DND-41 (cell line): Measurements from ENCODE around the gene SCD.

ENCODE experiments used
- ATAC-seq: fragments of 200-7000 bp; cut with Tn5 transposase; 3 replicates; pipeline ENCODE4 v1.9.1; 2021; ENCODE audit warnings: low read depth; ENCODE audit not compliant: insufficient read depth
- DNase-seq: peaks from one replicate; pipeline ENCODE4 v3.0.0-alpha.2; 2020
- H2AFZ ChIP-seq: 2 replicates; pipeline ENCODE4 v1.6.0; 2012; ENCODE audit warnings: low read depth, low read length
- H3K27ac ChIP-seq: 2 replicates; pipeline ENCODE4 v1.5.1; 2012; ENCODE audit warnings: low read length, inconsistent platforms
- H3K27me3 ChIP-seq: fragments of 200-600 bp; sonication (generic); 2 replicates; pipeline ENCODE4 v1.6.0; 2012; ENCODE audit warnings: low read length, mild to moderate bottlenecking, inconsistent platforms; ENCODE audit not compliant: insufficient read depth, poor library complexity
- H3K36me3 ChIP-seq: 2 replicates; pipeline ENCODE4 v1.5.1; 2012; ENCODE audit warnings: low read length, inconsistent platforms; ENCODE audit not compliant: insufficient read depth
- H3K4me1 ChIP-seq: 2 replicates; pipeline ENCODE4 v1.5.1; 2012; ENCODE audit warnings: mild to moderate bottlenecking, low read length; ENCODE audit not compliant: insufficient read depth
- H3K4me2 ChIP-seq: 2 replicates; pipeline ENCODE4 v1.6.0; 2012; ENCODE audit warnings: mild to moderate bottlenecking, moderate library complexity, low read length, inconsistent platforms; ENCODE audit not compliant: insufficient read depth
- H3K4me3 ChIP-seq, 2 experiments: fragments of 200-600 bp in 1 of 2; shearing (Covaris generic) in 1 of 2; 2 replicates each; pipeline ENCODE4 v1.5.1; 2012 to 2016; ENCODE audit warnings: inconsistent platforms in 2 of 2, low read length in 2 of 2, mild to moderate bottlenecking in 2 of 2, low read depth in 1 of 2, moderate library complexity in 1 of 2
- H3K79me2 ChIP-seq: 2 replicates; pipeline ENCODE4 v1.6.0; 2012; ENCODE audit warnings: low read length, inconsistent platforms; ENCODE audit not compliant: insufficient read depth
- H3K9ac ChIP-seq: 2 replicates; pipeline ENCODE4 v1.6.0; 2012; ENCODE audit warnings: low read depth, mild to moderate bottlenecking, inconsistent platforms, low read length, moderate library complexity
- H3K9me3 ChIP-seq: 2 replicates; pipeline ENCODE4 v1.5.1; 2012; ENCODE audit warnings: low read length, moderate library complexity, mild to moderate bottlenecking, inconsistent platforms; ENCODE audit not compliant: insufficient read depth, severe bottlenecking
- H4K20me1 ChIP-seq: 2 replicates; pipeline ENCODE4 v1.6.0; 2012; ENCODE audit warnings: low read length; ENCODE audit not compliant: insufficient read depth
- CTCF ChIP-seq: IDR thresholded peaks from 2 replicates; pipeline ENCODE4 v1.5.1; 2012; ENCODE audit warnings: borderline replicate concordance, low read length, moderate library complexity, mild to moderate bottlenecking; ENCODE audit not compliant: poor library complexity, severe bottlenecking; ENCODE audit errors: extremely low read depth
- EZH2 ChIP-seq: IDR thresholded peaks from 3 replicates; pipeline ENCODE4 v1.6.1; 2012; ENCODE audit warnings: borderline replicate concordance, low read depth, mild to moderate bottlenecking, moderate library complexity, low read length, inconsistent platforms; ENCODE audit not compliant: severe bottlenecking

SCD gene

DNA sequence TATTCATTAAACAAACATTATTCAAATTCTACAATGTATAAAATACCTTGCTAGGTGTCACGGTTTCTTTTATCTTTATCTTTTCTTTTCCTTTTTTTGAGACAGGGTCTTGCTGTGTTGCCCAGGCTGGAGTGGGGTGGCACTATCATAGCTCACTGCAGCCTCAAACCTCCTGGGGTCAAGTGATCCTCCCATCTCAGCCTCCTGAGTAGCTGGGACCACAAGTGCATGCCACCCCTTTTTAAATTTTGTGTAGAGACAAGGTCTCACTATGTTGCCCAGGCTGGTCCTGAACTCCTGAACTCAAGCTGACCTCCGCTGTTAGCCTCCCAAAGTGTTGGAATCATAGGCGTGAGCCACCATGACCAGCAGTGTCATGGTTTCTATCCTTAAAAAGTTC, 42.6 kb upstream of the SCD start:
- Histone ChIP-seq H3K27me3 (peaks cover 10% of the 10 kb centered on the region), H3K9ac (no peak overlapping the region), H3K9me3 (no peaks in the 10 kb centered on the region), H3K4me2 (no peak overlapping the region), H2AFZ (no peak overlapping the region), H3K4me1 (no peaks in the 10 kb centered on the region), H3K27ac (no peak overlapping the region), H3K79me2 (no peaks in the 10 kb centered on the region), H3K36me3 (no peaks in the 10 kb centered on the region), H4K20me1 (no peaks in the 10 kb centered on the region), H3K4me3 (no peak overlapping the region)
- ATAC-seq (no peak), DNase-seq (no peak)
- TF ChIP-seq CTCF (no peak), EZH2 (no peak)

DNA sequence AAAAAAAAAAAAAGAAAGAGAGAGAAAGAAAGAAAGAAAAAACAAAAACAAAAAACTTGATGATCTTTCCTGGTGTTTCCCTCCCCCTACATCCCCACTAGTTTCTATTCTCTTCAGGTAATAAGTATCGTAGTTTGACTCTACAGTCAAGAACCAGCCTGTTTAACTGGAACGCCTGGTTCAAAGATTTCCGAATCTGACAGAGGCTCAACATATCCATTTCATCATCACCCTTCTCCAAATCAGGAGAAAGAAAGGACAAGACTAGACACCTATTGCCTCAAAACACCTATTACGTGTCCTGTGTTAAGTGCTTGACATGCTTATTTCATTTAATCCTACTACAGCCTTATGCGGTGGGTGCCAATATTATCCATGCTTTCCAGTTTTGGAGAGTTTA, 40.2 kb upstream of the SCD start:
- Histone ChIP-seq H3K9me3 (no peaks in the 10 kb centered on the region), H3K27me3 (peaks cover 19% of the 10 kb centered on the region), H3K36me3 (no peaks in the 10 kb centered on the region), H3K4me1 (no peaks in the 10 kb centered on the region), H3K27ac (no peak overlapping the region), H3K4me3 (no peak overlapping the region), H3K79me2 (no peaks in the 10 kb centered on the region), H4K20me1 (no peaks in the 10 kb centered on the region), H3K9ac (no peak overlapping the region), H2AFZ (no peak overlapping the region), H3K4me2 (no peak overlapping the region)
- TF ChIP-seq EZH2 (no peak), CTCF (no peak)
- DNase-seq (no peak), ATAC-seq (no peak)

- H3K4me3 ChIP-seq = no peak overlapping the region
- TF ChIP-seq CTCF (no peak), EZH2 (no peak)
- no peaks in the 10 kb centered on the region for H3K36me3 ChIP-seq
- no peaks in the 10 kb centered on the region for H4K20me1 ChIP-seq
- H3K9ac ChIP-seq = no peak overlapping the region
- H3K27me3 ChIP-seq = peaks cover 24% of the 10 kb centered on the region
- no peaks in the 10 kb centered on the region for H3K4me1 ChIP-seq
- no peak overlapping the region for H2AFZ ChIP-seq
- no peak overlapping the region for H3K27ac ChIP-seq
- H3K9me3 ChIP-seq = no peaks in the 10 kb centered on the region
- ATAC-seq (no peak), DNase-seq (no peak)
- H3K4me2 ChIP-seq = no peak overlapping the region
- no peaks in the 10 kb centered on the region for H3K79me2 ChIP-seq
Measured at GRCh38 chr10:100307684-100308083, 39.3 kb upstream of the SCD start.

- no peaks in the 10 kb centered on the region for H4K20me1 ChIP-seq
- no peak overlapping the region for H2AFZ ChIP-seq
- no peak for TF ChIP-seq EZH2
- TF ChIP-seq CTCF = no peak
- H3K27me3 ChIP-seq = peaks cover 31% of the 10 kb centered on the region
- ATAC-seq (no peak), DNase-seq (no peak)
- no peaks in the 10 kb centered on the region for H3K9me3 ChIP-seq
- no peak overlapping the region for H3K27ac ChIP-seq
- no peaks in the 10 kb centered on the region for H3K36me3 ChIP-seq
- H3K79me2 ChIP-seq = no peaks in the 10 kb centered on the region
- H3K4me3 ChIP-seq = no peak overlapping the region
- H3K9ac ChIP-seq = no peak overlapping the region
- no peak overlapping the region for H3K4me2 ChIP-seq
- H3K4me1 ChIP-seq = no peaks in the 10 kb centered on the region
Measured at GRCh38 chr10:100311298-100311697, 35.7 kb upstream of the SCD start.
